ENCODE data around the gene MMP15. TPM values are rescaled to one million over a fixed set of nuclear protein-coding genes. Genes with fewer than 3 reads are reported as not detected.
A peak's percentile ranks its signal among the peaks of the same experiment; 100 is the strongest.

Gene MMP15
- total RNA-seq, 1 experiment from 2014 or later, result 55.5 TPM

GRCh38 chr16:57982385-57982784 is 43.2 kb upstream of the MMP15 start:
- ChIA-PET CTCF (interaction anchor here (2.7 kb wide), 1 partner anchor 19 kb away, joined by 20 read pairs; the partner anchor contains the start of genes USB1 and ZNF319), POLR2A (no interaction called here)
- ATAC-seq, result no peak
- peaks cover 9% of the 10 kb centered on the region for H3K4me1 Mint-ChIP-seq
- DNase-seq (ENCODE audit: low spot score), result no peak
- H3K27me3 Mint-ChIP-seq (ENCODE audit: low read depth), result peaks cover 40% of the 10 kb centered on the region
- no peaks in the 10 kb centered on the region for H3K9me3 Mint-ChIP-seq
- H3K4me3 Mint-ChIP-seq, result no peak overlapping the region
- no peak for TF ChIP-seq CREB1 (CRISPR knock-in tag; IDR thresholded peaks at IDR 0.05)
- no peak for TF ChIP-seq NFE2L1 (CRISPR knock-in tag; IDR thresholded peaks at IDR 0.05)
- TF ChIP-seq ZNF317 (CRISPR knock-in tag; IDR thresholded peaks at IDR 0.05; ENCODE audit: borderline replicate concordance, low read depth), result no peak
- no peak for TF ChIP-seq JUN (CRISPR knock-in tag; IDR thresholded peaks at IDR 0.05)
- no peak for TF ChIP-seq ZNF396 (CRISPR knock-in tag; IDR thresholded peaks at IDR 0.05; ENCODE audit: borderline replicate concordance)
- TF ChIP-seq SOX15 (CRISPR knock-in tag; IDR thresholded peaks at IDR 0.05), result no peak
- no peak for TF ChIP-seq CBFB (CRISPR knock-in tag; IDR thresholded peaks at IDR 0.05; ENCODE audit: low read depth)
- H3K36me3 Mint-ChIP-seq, result no peaks in the 10 kb centered on the region
- no peak overlapping the region for H3K27ac Mint-ChIP-seq

GRCh38 chr16:57984443-57985203 is 40.9 kb upstream of the MMP15 start:
- POLR2A ChIA-PET, result interaction anchor here (0.6 to 1.2 kb wide), 3 partner anchors 12 to 86 kb away, joined by 3 to 4 read pairs (median 3); no protein-coding TSS in a partner anchor
- H3K27ac Mint-ChIP-seq, result no peak overlapping the region
- peak; percentile 97 for ATAC-seq
- no peak for TF ChIP-seq PRRX2 (CRISPR knock-in tag; IDR thresholded peaks at IDR 0.05)
- no peak for TF ChIP-seq TP53 (CRISPR knock-in tag; IDR thresholded peaks at IDR 0.05)
- no peak for TF ChIP-seq ATF6 (CRISPR knock-in tag; IDR thresholded peaks at IDR 0.05)
- no peak for TF ChIP-seq ZNF219 (CRISPR knock-in tag; IDR thresholded peaks at IDR 0.05; ENCODE audit: borderline replicate concordance)
- no peak for TF ChIP-seq GRHL2 (CRISPR knock-in tag; IDR thresholded peaks at IDR 0.05; ENCODE audit: insufficient replicate concordance, severe bottlenecking)
- no peak for TF ChIP-seq FOXP1 (CRISPR knock-in tag; IDR thresholded peaks at IDR 0.05; ENCODE audit: borderline replicate concordance)
- no peak for TF ChIP-seq ZNF512 (CRISPR knock-in tag; IDR thresholded peaks at IDR 0.05; ENCODE audit: borderline replicate concordance)
- TF ChIP-seq HMGA2 (CRISPR knock-in tag; IDR thresholded peaks at IDR 0.05), result no peak
- TF ChIP-seq ZNF425 (CRISPR knock-in tag; conservative IDR thresholded peaks at IDR 0.05), result no peak
- TF ChIP-seq IRF1 (CRISPR knock-in tag; IDR thresholded peaks at IDR 0.05), result no peak
- no peak for TF ChIP-seq ZNF671 (CRISPR knock-in tag; IDR thresholded peaks at IDR 0.05)
- no peak for TF ChIP-seq TCF7 (CRISPR knock-in tag; IDR thresholded peaks at IDR 0.05; ENCODE audit: low read depth)
- no peak for TF ChIP-seq ZNF138 (CRISPR knock-in tag; conservative IDR thresholded peaks at IDR 0.05)
- TF ChIP-seq OVOL2 (CRISPR knock-in tag; IDR thresholded peaks at IDR 0.05; ENCODE audit: borderline replicate concordance), result no peak
- no peak for TF ChIP-seq CREB1 (CRISPR knock-in tag; IDR thresholded peaks at IDR 0.05)
- no peak for TF ChIP-seq IRF2 (CRISPR knock-in tag; IDR thresholded peaks at IDR 0.05; ENCODE audit: borderline replicate concordance, low read depth)
- TF ChIP-seq NFE2L1 (CRISPR knock-in tag; IDR thresholded peaks at IDR 0.05), result no peak
- TF ChIP-seq FOXJ3 (CRISPR knock-in tag; IDR thresholded peaks at IDR 0.05; ENCODE audit: borderline replicate concordance), result no peak
- peak; percentile 68; the same call in 1 of the 2 replicates for TF ChIP-seq ARID4B (CRISPR knock-in tag; IDR thresholded peaks at IDR 0.05; ENCODE audit: borderline replicate concordance)

More at GRCh38 chr16:57984443-57985203, 40.9 kb upstream of the MMP15 start:
- CTCF ChIA-PET, result interaction anchor here (0.6 to 2.7 kb wide), 16 partner anchors 8 to 393 kb away, joined by 3 to 20 read pairs (median 4); partner anchors contain the start of genes CFAP20, USB1 and ZNF319
- no peaks in the 10 kb centered on the region for H3K9me3 Mint-ChIP-seq
- peak; percentile 99 for DNase-seq (ENCODE audit: low spot score)
- peak overlapping the region; percentile 86 for H3K4me3 Mint-ChIP-seq
- H3K4me1 Mint-ChIP-seq, result peaks cover 9% of the 10 kb centered on the region
- peaks cover 48% of the 10 kb centered on the region for H3K27me3 Mint-ChIP-seq (ENCODE audit: low read depth)
- no peaks in the 10 kb centered on the region for H3K36me3 Mint-ChIP-seq
